K562 (cell line): ENCODE results near the gene TRERF1.

ENCODE experiments used
- EP300 ChIP-seq: IDR thresholded peaks from 2 replicates; pipeline ENCODE4 v1.6.1; 2012; ENCODE audit warnings: low read length, improper control_type of control experiment
- NR2C2 ChIP-seq, 2 experiments: fragments of 200-800 bp in 1 of 2; sonication (Bioruptor generic) in 1 of 2; sonication (generic) in 1 of 2; formaldehyde crosslinking in 1 of 2; IDR thresholded peaks; 2 replicates each; pipeline versions ENCODE4 v1.6.1 to v1.8.0; 2016 to 2022; ENCODE audit warnings: mild to moderate bottlenecking in 1 of 2, missing compliant biosample characterization in 1 of 2, missing genetic modification characterization in 1 of 2, missing genetic modification reagents in 1 of 2
- SETDB1 ChIP-seq: IDR thresholded peaks from one replicate; pipeline ENCODE4 v1.6.1; 2012; ENCODE audit warnings: low read length, control low read depth, inconsistent platforms
- TF ChIP-seq, protein P1 (sequence below): fragments of 450-650 bp; conservative IDR thresholded peaks from 2 replicates; pipeline ENCODE4 v1.6.1; 2016; ENCODE audit warnings: missing genetic modification characterization, low read depth, mild to moderate bottlenecking, missing compliant biosample characterization, moderate library complexity
- TF ChIP-seq, protein P2 (sequence below), 2 experiments: fragments of 450-650 bp in 1 of 2; sonication (generic) in 1 of 2; formaldehyde crosslinking in 1 of 2; IDR thresholded peaks; 2 replicates each; pipeline versions ENCODE4 v1.7.1 to v1.9.0; 2016 to 2022; ENCODE audit warnings: inconsistent platforms in 1 of 2, mild to moderate bottlenecking in 1 of 2, missing genetic modification reagents in 1 of 2
- TF ChIP-seq, protein P3 (sequence below): fragments of 250-450 bp; sonication (Bioruptor Pico); IDR thresholded peaks from 2 replicates; pipeline ENCODE4 v1.5.0; 2021

DNA sequence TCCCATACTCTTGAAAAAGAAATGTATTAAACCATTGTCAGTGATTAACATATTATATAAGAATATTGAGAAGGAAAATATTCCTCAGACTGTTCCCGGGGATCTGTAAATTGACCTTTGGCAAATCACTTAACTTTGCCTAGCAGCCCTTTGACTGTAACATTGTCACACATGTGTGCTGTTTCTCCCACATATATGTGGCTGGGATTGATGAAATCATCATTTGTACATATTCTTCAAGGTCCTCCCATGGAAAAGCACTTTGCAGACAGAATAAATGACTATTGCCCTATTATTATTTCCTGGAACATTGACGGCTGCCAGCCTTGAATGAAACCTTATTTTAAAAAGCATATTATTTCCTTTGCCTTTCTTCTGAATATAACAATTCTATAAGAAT lies 36.4 kb upstream of the TRERF1 start:
- TF ChIP-seq SETDB1: no peak
- TF ChIP-seq, protein P1, sequence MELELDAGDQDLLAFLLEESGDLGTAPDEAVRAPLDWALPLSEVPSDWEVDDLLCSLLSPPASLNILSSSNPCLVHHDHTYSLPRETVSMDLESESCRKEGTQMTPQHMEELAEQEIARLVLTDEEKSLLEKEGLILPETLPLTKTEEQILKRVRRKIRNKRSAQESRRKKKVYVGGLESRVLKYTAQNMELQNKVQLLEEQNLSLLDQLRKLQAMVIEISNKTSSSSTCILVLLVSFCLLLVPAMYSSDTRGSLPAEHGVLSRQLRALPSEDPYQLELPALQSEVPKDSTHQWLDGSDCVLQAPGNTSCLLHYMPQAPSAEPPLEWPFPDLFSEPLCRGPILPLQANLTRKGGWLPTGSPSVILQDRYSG: no peak
- TF ChIP-seq NR2C2 (CRISPR knock-in tag; IDR thresholded peaks at IDR 0.05): no peak
- no peak for TF ChIP-seq NR2C2 (tag; IDR thresholded peaks at IDR 0.05)
- TF ChIP-seq, protein P2, sequence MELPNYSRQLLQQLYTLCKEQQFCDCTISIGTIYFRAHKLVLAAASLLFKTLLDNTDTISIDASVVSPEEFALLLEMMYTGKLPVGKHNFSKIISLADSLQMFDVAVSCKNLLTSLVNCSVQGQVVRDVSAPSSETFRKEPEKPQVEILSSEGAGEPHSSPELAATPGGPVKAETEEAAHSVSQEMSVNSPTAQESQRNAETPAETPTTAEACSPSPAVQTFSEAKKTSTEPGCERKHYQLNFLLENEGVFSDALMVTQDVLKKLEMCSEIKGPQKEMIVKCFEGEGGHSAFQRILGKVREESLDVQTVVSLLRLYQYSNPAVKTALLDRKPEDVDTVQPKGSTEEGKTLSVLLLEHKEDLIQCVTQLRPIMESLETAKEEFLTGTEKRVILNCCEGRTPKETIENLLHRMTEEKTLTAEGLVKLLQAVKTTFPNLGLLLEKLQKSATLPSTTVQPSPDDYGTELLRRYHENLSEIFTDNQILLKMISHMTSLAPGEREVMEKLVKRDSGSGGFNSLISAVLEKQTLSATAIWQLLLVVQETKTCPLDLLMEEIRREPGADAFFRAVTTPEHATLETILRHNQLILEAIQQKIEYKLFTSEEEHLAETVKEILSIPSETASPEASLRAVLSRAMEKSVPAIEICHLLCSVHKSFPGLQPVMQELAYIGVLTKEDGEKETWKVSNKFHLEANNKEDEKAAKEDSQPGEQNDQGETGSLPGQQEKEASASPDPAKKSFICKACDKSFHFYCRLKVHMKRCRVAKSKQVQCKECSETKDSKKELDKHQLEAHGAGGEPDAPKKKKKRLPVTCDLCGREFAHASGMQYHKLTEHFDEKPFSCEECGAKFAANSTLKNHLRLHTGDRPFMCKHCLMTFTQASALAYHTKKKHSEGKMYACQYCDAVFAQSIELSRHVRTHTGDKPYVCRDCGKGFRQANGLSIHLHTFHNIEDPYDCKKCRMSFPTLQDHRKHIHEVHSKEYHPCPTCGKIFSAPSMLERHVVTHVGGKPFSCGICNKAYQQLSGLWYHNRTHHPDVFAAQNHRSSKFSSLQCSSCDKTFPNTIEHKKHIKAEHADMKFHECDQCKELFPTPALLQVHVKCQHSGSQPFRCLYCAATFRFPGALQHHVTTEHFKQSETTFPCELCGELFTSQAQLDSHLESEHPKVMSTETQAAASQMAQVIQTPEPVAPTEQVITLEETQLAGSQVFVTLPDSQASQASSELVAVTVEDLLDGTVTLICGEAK (IDR thresholded peaks at IDR 0.05): no peak
- TF ChIP-seq, protein P2 (CRISPR knock-in tag; IDR thresholded peaks at IDR 0.05): no peak
- TF ChIP-seq, protein P3, sequence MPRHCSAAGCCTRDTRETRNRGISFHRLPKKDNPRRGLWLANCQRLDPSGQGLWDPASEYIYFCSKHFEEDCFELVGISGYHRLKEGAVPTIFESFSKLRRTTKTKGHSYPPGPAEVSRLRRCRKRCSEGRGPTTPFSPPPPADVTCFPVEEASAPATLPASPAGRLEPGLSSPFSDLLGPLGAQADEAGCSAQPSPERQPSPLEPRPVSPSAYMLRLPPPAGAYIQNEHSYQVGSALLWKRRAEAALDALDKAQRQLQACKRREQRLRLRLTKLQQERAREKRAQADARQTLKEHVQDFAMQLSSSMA (CRISPR knock-in tag): no peak
- no peak for TF ChIP-seq EP300
